GM23338 (cell line): ENCODE measurements around the gene PARVG. TPM values are rescaled to one million over a fixed set of nuclear protein-coding genes. Genes with fewer than 3 reads are reported as not detected.

Source experiments
- ATAC-seq: fragments of 200-7000 bp; cut with Tn5 transposase; 3 replicates; pipeline ENCODE4 v1.9.1; 2020
- DNase-seq: peaks from one replicate; pipeline ENCODE4 v3.0.0-alpha.2; 2015; ENCODE audit warnings: low spot score
- H2AFZ ChIP-seq: fragments of 200-600 bp; sonication (generic); 2 replicates; pipeline ENCODE4 v1.8.0; 2016; ENCODE audit warnings: antibody characterized with exemption, mild to moderate bottlenecking, moderate library complexity
- H3F3A ChIP-seq: fragments of 200-600 bp; sonication (generic); replicated peaks from 2 replicates; pipeline ENCODE4 v1.8.0; 2017; ENCODE audit warnings: antibody characterized with exemption, mixed run types, low read depth
- H3K27ac ChIP-seq: fragments of 200-600 bp; sonication (generic); 2 replicates; pipeline ENCODE4 v1.6.1; 2016; ENCODE audit warnings: low read depth
- H3K27me3 ChIP-seq: fragments of 200-600 bp; sonication (generic); 2 replicates; pipeline ENCODE4 v1.8.0; 2016; ENCODE audit warnings: mild to moderate bottlenecking, mixed run types, moderate library complexity; ENCODE audit not compliant: insufficient read depth
- H3K36me3 ChIP-seq: fragments of 200-600 bp; sonication (generic); 2 replicates; pipeline ENCODE4 v1.8.0; 2016; ENCODE audit warnings: mild to moderate bottlenecking; ENCODE audit not compliant: insufficient read depth
- H3K4me1 ChIP-seq: fragments of 200-600 bp; sonication (generic); 2 replicates; pipeline ENCODE4 v1.8.0; 2016; ENCODE audit warnings: mild to moderate bottlenecking, moderate library complexity; ENCODE audit not compliant: insufficient read depth
- H3K4me2 ChIP-seq: fragments of 200-600 bp; sonication (generic); 2 replicates; pipeline ENCODE4 v1.7.1; 2017; ENCODE audit warnings: mixed run types
- H3K4me3 ChIP-seq: fragments of 200-600 bp; sonication (generic); 2 replicates; pipeline ENCODE4 v1.6.1; 2016; ENCODE audit warnings: mixed run types
- H3K79me2 ChIP-seq: fragments of 200-600 bp; sonication (generic); replicated peaks from 2 replicates; pipeline ENCODE4 v1.8.0; 2017; ENCODE audit warnings: mild to moderate bottlenecking; ENCODE audit not compliant: insufficient read depth
- H3K9me2 ChIP-seq: fragments of 200-600 bp; sonication (generic); 2 replicates; pipeline ENCODE4 v1.8.0; 2017; ENCODE audit not compliant: insufficient read depth
- H4K20me1 ChIP-seq: fragments of 200-600 bp; sonication (generic); replicated peaks from 2 replicates; pipeline ENCODE4 v1.8.0; 2017; ENCODE audit warnings: mild to moderate bottlenecking; ENCODE audit not compliant: insufficient read depth
- H3K27ac Mint-ChIP-seq: 2 replicates; pipeline ENCODE4 v1.8.0; 2020; ENCODE audit warnings: inconsistent platforms, mild to moderate bottlenecking, moderate library complexity, mixed read lengths
- H3K27me3 Mint-ChIP-seq: 3 replicates; pipeline ENCODE4 v1.8.0; 2022; ENCODE audit warnings: low read depth, mild to moderate bottlenecking, moderate library complexity, mixed read lengths, inconsistent platforms; ENCODE audit not compliant: insufficient read depth, poor library complexity
- H3K36me3 Mint-ChIP-seq: 3 replicates; pipeline ENCODE4 v1.8.0; 2021; ENCODE audit warnings: low read depth, mild to moderate bottlenecking, inconsistent platforms, moderate library complexity, mixed read lengths
- H3K4me1 Mint-ChIP-seq: 3 replicates; pipeline ENCODE4 v1.8.0; 2020; ENCODE audit warnings: mild to moderate bottlenecking, inconsistent platforms, mixed read lengths
- H3K4me3 Mint-ChIP-seq: 3 replicates; pipeline ENCODE4 v1.8.0; 2021; ENCODE audit warnings: moderate library complexity, mild to moderate bottlenecking, inconsistent platforms, mixed read lengths
- H3K9me3 Mint-ChIP-seq: 3 replicates; pipeline ENCODE4 v1.8.0; 2020; ENCODE audit warnings: moderate library complexity, mild to moderate bottlenecking, inconsistent platforms, mixed read lengths
- CREB1 ChIP-seq: fragments of 250-450 bp; sonication (Bioruptor Pico); IDR thresholded peaks from 2 replicates; pipeline ENCODE4 v1.5.0; 2020; ENCODE audit warnings: low read depth, mild to moderate bottlenecking, moderate library complexity
- EZH2 ChIP-seq: fragments of 200-600 bp; sonication (generic); IDR thresholded peaks from one replicate; pipeline ENCODE4 v1.8.0; 2017; ENCODE audit warnings: antibody characterized with exemption, mild to moderate bottlenecking, low read depth; ENCODE audit not compliant: unreplicated experiment
- EZH2phosphoT487 ChIP-seq: fragments of 200-600 bp; sonication (generic); IDR thresholded peaks from one replicate; pipeline ENCODE4 v1.8.1; 2018; ENCODE audit warnings: antibody characterized with exemption; ENCODE audit not compliant: unreplicated experiment
- JUNB ChIP-seq: IDR thresholded peaks from one replicate; pipeline ENCODE4 v1.6.1; 2016; ENCODE audit warnings: antibody characterized with exemption; ENCODE audit not compliant: unreplicated experiment
- NANOG ChIP-seq: IDR thresholded peaks from 2 replicates; pipeline ENCODE4 v1.6.1; 2016; ENCODE audit warnings: antibody characterized with exemption, borderline replicate concordance
- POLR2AphosphoS5 ChIP-seq: IDR thresholded peaks from 2 replicates; pipeline ENCODE4 v1.6.1; 2016; ENCODE audit warnings: antibody characterized with exemption, low read depth
- STAT1 ChIP-seq: IDR thresholded peaks from one replicate; pipeline ENCODE4 v1.6.1; 2016; ENCODE audit warnings: antibody characterized with exemption; ENCODE audit not compliant: unreplicated experiment
- ZNF462 ChIP-seq: fragments of 250-450 bp; sonication (Bioruptor Pico); IDR thresholded peaks from 2 replicates; pipeline ENCODE4 v1.5.0; 2020; ENCODE audit warnings: mild to moderate bottlenecking, moderate library complexity
- polyA plus RNA-seq: library from polyadenylated mRNA; unstranded; fragments of >200 nt; fragmentation: Nextera tagmentation; extraction: Ambion mirVana; gene quantifications from 2 replicates; pipeline ENCODE4 v1.2.1, GENCODE V29; 2016
- total RNA-seq: library from RNA; depleted of rRNA; stranded (reverse); fragments of >200 nt; shearing (Covaris generic); gene quantifications from 2 replicates; pipeline ENCODE4 v1.2.3, GENCODE V29; 2014

Gene PARVG
- total and polyA plus RNA-seq, 2 experiments from 2014 or later, result 0.14 to 0.31 TPM

- no peak overlapping the region for H3K27ac Mint-ChIP-seq
- Histone ChIP-seq H3F3A (no peaks in the 10 kb centered on the region), H3K27me3 (no peaks in the 10 kb centered on the region), H4K20me1 (no peaks in the 10 kb centered on the region), H3K4me2 (no peak overlapping the region), H2AFZ (no peak overlapping the region), H3K27ac (no peak overlapping the region), H3K9me2 (no peaks in the 10 kb centered on the region), H3K36me3 (no peaks in the 10 kb centered on the region), H3K4me1 (no peaks in the 10 kb centered on the region), H3K4me3 (no peak overlapping the region), H3K79me2 (no peaks in the 10 kb centered on the region)
- no peak overlapping the region for H3K4me3 Mint-ChIP-seq
- H3K36me3 Mint-ChIP-seq, result no peaks in the 10 kb centered on the region; the same call in 2 of the 3 replicates
- H3K27me3 Mint-ChIP-seq, result peaks cover 7% of the 10 kb centered on the region
- H3K9me3 Mint-ChIP-seq, result no peaks in the 10 kb centered on the region
- DNase-seq (no peak), ATAC-seq (no peak)
- no peaks in the 10 kb centered on the region; the same call in 2 of the 3 replicates for H3K4me1 Mint-ChIP-seq
- no peak for TF ChIP-seq CREB1
- TF ChIP-seq STAT1, result no peak
- TF ChIP-seq EZH2phosphoT487, result no peak
- no peak for TF ChIP-seq POLR2AphosphoS5
- no peak for TF ChIP-seq JUNB
- no peak for TF ChIP-seq NANOG
- TF ChIP-seq ZNF462 (CRISPR knock-in tag), result no peak
These were observed 6.0 kb downstream of the PARVG start for GRCh38 chr22:44186737-44187136.

- Histone ChIP-seq H3F3A (no peaks in the 10 kb centered on the region), H3K79me2 (no peaks in the 10 kb centered on the region), H3K9me2 (no peaks in the 10 kb centered on the region), H3K27me3 (no peaks in the 10 kb centered on the region), H2AFZ (no peak overlapping the region), H3K4me3 (no peak overlapping the region), H3K4me1 (no peaks in the 10 kb centered on the region), H3K27ac (no peak overlapping the region), H3K36me3 (no peaks in the 10 kb centered on the region), H4K20me1 (no peaks in the 10 kb centered on the region), H3K4me2 (no peak overlapping the region)
- H3K4me1 Mint-ChIP-seq, result no peaks in the 10 kb centered on the region
- H3K27me3 Mint-ChIP-seq, result peaks cover 8% of the 10 kb centered on the region
- DNase-seq (no peak), ATAC-seq (no peak)
- no peak overlapping the region for H3K27ac Mint-ChIP-seq
- H3K9me3 Mint-ChIP-seq, result no peaks in the 10 kb centered on the region
- no peaks in the 10 kb centered on the region; the same call in 2 of the 3 replicates for H3K36me3 Mint-ChIP-seq
- H3K4me3 Mint-ChIP-seq, result no peak overlapping the region
- TF ChIP-seq EZH2, result no peak
These were observed 7.0 kb downstream of the PARVG start for GRCh38 chr22:44187652-44188230.
